Stimulated activated CD4-positive, alpha-beta T cell treated with anti-CD3 and anti-CD28 coated beads, Interleukin-2, amount 100 ng/mL, for 4 hours (primary cell): ENCODE measurements around the gene NEK7.

Source experiments
- DNase-seq: peaks from one replicate; pipeline ENCODE4 v3.0.0-alpha.2; 2020; ENCODE audit warnings: low read depth

NEK7 gene

DNA sequence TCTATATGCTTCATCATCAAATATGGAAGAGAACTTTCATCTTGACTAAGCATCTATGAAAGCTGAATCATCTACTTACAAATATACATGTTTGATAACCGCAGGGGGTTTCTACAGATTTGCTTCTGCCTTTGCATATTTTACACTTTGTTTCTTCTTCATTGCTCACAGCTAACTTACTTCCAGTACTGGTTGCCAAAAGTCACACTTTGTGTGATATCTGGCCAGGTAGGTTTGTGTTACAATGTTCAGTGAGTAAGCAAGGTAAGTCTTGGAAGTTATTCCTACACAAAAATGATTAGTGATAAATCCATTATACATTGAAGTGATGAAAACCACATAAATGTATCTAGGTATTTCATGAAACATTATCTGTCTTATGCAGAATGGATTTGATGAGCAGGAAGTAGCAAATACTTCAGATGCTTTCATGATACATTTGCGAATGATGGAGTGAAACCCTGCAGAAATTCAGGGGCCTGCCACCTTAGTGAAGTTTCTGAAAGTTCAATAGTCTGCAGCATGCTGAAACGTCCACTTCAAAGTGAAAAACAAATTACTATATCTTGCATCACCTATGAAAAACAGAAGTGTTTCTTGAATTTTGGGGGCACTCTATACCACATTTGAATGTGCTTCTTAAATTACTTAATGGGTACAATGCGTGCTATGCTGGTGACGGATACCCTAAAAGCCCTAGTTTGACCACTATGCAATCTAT lies 196.3 kb downstream of the NEK7 start:
- DNase-seq, result no peak

DNA sequence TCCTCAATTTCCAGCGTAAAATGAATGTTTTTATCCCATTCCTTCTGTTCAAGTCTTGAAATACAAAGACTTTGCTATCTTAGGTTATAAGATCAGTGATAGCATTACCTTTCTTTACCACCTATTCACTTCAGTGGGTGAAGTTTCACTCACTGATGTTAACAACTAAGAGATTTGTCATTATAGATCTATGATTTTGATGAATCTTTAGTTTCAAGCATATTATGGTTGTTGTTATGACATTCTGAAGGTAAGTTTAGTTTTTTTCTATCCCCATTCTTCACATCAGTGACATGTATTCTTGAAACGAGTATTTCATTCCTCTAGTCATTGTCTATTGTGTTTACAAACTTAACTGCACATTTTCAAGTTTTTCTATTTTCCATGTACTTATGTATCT lies 201.1 kb downstream of the NEK7 start:
- DNase-seq, result no peak

DNA sequence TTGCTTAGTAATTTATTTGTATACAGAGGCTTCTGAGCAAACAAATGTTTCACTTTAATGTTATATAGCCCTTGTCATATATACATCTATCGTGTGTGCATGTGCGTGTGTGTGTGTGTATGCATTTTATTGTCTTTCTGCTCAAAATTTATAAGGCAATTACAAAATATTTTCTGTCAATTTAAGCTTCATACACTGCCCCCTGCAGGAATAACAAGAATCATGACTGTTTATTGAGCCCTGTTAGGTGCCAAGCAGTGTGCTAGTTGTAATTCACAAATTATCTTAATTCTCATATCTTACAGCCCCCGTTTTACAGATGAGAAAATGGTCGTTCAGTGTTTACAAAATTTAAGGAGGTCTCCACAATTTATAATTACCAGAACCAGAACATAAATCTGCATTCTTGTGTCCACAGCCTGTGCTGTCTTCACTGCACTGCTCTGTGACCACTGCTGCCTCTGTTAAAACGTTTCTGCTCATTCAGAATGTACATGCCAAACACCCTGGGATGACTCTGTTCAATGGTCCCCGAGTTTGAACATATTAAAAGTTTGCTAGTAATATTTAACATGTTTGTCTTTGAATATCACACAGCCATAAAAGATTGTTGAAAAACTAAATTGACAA lies 202.3 kb downstream of the NEK7 start:
- no peak for DNase-seq

DNA sequence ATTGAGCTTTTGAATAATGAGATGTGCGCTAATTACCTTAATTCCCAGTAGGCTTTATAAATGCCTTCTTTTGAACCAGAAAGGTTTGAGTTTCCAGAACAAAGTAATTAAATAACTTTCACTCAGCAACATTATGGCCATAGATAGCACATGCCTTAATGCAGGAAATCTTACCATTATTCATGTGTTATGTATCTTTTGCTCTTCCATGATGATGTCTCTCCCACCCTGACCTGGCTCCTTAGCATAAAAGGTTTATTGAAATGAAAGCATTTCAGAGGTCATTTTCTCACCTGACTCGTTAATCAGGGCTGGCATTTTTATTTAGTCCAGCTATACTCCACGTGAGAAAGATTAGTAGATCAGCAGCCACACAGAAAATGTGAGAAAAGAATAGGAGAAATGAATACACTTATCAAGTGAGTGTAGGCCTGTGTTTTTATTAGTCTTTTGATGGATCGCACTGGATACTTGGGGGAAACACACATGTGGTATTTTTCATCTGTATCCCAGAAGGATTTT lies 203.5 kb downstream of the NEK7 start:
- DNase-seq, result no peak

DNA sequence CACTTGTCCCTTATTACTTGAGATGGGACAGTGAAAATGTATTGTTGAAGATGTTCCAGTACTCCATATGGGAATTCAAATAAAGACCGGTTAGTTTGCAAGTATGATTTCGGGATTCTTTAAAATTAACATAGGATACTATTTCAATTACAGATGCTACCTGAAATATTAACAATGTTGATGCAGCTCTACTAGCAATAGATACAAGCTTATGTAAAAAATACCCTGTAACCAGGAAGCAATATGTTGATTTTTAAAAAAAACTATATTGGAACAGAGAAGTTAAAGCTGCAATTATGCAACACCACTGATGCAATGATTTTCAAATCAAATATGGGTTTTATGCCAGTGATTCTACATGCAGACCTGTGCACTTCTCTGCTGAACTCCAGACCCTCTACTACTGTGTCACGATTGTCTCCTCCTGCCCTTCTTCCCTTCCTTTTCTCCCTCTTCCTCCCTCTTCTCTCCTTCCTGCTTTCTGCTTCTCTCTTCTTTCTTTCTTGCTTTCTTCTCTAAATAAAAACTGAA lies 204.5 kb downstream of the NEK7 start:
- DNase-seq, result no peak

DNA sequence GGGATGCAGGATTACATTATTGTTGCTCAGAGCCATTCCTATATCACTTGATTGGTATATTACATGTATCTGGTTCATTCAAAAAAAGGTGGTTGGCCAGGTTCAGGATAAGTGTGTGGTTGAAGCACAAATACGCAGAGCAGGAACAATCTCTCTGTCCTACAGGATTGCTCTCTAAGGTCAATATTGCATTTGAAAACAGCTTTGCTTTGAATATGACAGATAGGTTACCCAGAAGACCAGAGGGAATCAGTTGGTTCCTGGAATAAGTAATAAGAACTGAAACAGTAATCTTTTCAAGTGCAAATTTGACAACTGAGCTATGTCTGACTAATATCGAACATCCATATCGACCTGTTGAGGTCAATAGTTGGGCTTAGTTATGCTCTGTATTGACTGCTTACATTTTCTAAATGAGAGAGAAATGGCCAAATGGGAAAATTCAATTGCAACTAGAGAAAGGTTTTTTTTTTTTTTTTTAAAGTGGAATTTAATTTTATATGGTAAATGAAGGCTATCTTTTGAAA lies 206.9 kb downstream of the NEK7 start:
- no peak for DNase-seq

DNA sequence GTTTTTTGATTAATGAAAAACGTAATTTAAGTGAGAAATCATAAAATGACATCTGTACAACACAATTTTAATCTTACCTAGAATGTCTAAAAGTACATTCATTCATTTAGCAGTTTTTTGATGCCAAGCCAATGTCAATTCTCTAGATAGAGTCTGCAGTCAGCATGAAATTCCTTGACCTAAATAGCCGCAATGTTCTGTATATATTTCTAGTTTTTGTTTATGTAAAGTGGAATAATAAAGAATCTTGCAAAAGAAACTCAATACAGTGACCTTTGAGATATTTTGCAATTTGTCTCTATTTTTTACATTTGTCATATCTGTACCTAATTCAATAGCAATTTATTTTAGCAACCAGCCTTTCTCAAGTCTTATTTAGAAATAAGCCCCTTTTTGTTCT lies 207.7 kb downstream of the NEK7 start:
- no peak for DNase-seq

DNA sequence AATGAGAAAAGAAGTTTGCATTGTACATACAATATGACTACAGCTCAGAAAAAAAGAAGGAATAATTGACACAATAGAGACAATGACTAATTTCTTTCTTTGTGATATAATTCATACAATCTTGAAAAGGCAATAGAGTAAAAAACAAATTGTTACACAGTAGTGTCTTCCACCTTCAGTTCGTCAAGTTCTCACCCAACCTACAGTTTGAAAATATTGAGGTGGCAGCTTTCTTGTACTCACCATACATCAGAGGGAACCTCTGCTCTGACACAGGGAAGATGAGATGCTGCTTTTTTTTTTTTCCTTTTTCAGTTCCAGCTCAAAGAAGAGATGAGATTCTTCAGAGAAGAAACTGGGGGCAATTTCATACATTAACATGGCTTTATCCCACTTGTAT lies 210.5 kb downstream of the NEK7 start:
- no peak for DNase-seq

DNA sequence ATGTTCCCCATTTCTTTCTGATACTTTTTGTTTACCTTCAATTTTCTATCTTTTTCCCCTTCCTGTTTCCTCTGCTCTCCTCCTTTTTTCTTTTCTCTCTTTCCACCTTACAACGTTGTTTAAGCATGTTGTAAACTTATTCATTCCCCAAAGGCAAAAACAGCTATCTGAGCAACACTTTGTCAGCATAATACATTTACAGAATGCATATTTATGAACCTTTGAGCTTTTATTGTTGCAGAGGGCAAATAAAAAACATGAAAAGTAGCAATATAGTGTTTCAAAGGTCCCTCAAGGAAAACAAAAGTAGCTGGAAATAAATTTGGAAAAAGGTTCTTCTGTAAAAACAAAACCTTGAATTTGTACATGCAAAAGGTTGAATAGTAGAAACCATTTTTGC lies 214.2 kb downstream of the NEK7 start:
- no peak for DNase-seq
